ENCODE results near the gene TGFBR3L. TPM values are rescaled to one million over a fixed set of nuclear protein-coding genes. Genes with fewer than 3 reads are reported as not detected.

Gene TGFBR3L
- not detected for total RNA-seq

- no peak for DNase-seq
Observed at GRCh38 chr19:7914598-7915045, at the start of gene TGFBR3L. TSS of gene TGFBR3L (plus strand) at chr19:7914830.

DNA sequence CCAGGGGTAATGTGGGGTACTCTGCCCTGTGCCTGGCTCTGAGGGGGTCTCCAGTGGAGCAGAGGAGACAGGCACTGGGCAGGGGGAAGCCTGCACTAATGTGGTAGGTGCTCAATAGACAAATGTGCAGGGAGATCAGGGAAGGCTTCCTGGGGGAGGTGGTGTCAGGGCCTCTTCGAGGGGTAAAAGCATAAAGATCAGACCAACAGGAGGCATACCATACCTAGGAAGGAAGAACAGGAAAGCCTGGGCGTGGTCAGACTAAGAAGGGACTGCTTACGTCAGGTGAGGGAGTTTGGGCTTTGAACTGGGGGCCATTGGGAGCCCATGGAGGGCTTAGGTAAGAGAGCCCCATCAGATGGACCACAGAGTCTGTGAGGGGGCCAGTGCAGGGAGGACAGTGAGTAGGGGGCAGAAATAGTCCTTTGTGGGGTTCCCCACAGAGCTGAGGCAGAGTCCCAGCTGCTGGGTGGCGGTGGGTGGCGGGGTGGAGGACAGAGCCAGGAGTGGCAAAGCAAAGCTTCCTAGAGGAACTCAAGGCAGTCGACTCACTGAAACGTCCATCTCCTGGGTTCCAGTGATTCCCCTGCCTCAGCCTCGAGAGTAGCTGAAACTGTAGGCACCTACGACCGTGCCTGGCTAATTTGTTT, 49.2 kb upstream of the TGFBR3L start:
- no peak for DNase-seq

DNA sequence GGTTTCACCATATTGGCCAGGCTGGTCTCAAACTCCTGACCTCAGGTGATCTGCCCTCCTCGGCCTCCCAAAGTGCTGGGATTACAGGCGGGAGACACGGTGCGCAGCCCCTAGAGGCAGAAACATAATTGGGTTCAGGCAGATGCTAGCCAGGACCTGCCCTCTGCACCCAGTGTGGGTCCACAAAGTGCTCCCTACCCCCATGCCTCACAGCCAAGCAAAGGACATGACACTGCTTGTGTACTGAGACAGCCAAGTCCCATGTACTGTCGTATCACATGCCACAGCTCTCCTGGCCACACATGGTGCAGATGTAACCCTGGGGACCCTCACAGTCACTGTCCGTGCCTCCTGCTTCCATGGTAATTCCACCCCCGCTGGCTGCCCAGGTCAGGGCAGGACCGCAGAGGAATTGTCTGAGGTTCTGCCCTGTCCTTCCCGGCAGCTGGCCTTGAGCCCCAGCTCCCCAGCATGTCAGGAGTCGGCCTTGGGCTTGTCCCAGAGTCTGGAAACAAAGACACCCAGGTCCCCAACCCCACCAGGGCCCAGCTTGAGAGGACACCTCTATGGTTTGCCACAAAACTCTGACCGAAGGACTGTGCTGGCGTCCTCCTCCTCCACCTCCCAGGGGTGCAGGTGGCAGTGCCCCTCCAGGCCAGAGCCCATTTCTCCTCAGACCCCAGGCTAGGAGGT, 48.1 kb upstream of the TGFBR3L start:
- no peak for DNase-seq

- no peak for DNase-seq
Observed at GRCh38 chr19:7867092-7867844, 47.4 kb upstream of the TGFBR3L start.

DNA sequence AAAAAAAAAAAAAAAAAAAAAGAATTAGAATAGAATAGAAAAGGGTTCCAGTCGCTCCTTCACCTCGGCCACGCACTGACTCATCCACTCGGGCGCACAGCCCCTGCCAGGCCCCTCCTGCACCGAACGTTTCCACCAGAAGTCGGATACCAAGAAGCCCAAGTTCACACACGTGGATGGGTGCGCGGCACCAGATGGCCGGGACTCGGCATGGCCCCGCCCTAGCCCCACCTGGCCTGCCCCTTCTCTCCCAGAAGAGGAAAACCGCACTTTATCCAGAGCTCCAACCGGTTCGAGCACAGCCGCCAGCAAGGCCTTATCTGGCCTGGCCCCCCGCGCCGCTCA, 46.3 kb upstream of the TGFBR3L start:
- no peak for DNase-seq

DNA sequence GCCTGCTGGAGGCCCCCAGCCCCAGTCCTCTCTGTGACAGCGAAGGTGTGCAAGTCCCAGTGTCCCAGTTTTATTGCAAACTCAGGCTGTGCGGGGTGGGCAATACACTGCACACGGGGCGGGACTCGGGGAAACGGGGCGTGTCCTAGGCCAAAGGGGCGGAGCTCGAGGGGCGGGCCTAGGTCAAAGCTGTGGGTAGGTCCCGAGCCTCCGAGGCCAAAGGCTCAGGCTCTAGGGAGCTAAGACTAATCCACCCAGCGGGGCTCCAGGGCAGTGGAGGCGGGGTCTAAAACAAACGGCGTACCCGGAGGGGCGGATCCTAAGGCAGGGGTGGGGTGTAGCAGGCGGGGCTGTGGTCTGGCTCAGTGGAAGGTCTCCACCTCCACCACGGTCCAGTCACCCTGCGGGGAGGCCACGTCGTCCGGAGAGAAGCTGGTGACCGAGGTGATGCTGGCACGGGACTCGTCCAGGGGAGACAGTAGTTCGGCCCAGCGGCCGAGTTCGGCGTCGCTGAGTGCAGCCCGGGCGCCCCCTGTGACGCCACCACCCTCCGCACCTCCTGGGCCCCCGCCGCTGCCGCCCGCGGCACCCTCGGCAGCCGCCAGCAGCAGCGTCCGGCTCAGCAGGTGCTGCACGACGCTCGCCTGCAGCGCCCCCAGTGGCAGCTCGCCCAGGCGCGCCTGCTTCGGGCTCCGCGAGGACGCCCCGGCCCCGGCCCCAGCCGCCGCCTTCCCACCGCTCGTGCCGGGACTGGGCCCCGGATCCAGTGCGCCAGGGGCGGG, 45.8 kb upstream of the TGFBR3L start:
- peak; percentile 90 for DNase-seq

DNA sequence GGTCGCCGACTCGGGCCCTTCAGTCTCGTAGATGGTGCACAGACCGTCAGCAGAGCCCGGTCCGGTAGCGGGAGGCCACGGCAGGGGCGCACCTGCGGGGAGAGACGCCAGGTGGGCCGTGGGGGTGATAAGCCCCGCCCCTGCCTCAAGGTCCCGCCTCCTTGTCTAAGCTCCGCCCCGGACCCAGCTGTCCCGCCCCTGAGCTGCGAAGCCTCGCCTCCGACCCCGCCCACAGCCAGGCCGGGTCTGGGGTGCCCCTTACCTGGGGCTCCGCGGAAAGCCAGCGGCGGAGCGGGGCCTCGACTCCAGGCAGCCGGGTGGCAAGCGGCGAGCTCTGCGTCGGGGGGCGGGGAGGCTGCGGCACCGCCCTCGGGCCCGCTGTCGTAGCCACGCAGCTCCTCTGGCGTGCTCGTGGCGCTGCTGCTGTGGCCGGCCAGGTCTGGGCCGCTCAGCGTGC, 45.1 kb upstream of the TGFBR3L start:
- DNase-seq = peak; percentile 77

GRCh38 chr19:7869910-7870511, 44.6 kb upstream of the TGFBR3L start:
- DNase-seq = peak; percentile 77

DNA sequence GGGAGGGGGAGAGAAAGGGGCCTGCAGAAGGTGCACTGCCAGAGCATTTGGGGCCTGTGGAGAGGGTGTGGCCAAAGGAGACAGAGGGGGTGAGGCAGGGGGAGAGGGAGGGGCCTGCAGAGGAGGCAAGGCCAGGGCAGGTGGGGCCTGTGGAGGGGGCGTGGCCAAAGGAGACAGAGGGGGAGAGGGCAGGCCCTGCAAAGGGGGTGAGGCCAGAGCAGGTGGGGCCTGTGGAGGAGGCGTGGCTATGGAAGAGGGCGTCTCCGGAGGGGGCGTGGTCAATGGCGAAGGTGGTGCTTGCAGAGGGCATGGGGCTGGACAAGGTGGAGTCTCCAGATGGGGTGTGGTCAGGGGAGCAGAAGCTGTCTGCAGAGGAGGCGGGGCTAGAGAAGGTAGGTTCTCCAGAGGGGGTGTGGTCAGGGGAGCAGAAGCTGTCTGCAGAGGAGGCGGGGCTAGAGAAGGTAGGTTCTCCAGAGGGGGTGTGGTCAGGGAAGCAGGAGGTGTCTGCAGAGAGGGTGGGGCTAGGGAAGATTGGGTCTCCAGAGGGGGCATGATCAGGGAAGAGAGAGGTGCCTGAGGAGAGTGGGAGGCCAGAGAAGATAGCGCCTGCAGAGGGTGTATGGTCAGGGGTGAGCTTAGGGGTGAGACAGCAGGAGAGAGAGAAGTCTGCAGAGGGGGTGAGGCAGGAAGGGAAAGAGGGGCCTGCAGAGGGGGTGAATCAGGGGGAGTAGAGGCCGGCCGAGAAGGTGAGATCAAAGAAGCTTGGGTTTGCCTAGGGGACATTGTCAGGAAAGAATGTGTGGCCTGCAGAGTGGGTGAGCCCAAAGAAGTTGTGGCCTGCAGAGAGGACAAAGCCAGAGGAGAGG, 43.8 kb upstream of the TGFBR3L start:
- DNase-seq = peak; percentile 76

GRCh38 chr19:7871437-7872305, 43.0 kb upstream of the TGFBR3L start:
- DNase-seq = peak; percentile 88

- no peak for DNase-seq
Observed at GRCh38 chr19:7872306-7873204, 42.1 kb upstream of the TGFBR3L start.

DNA sequence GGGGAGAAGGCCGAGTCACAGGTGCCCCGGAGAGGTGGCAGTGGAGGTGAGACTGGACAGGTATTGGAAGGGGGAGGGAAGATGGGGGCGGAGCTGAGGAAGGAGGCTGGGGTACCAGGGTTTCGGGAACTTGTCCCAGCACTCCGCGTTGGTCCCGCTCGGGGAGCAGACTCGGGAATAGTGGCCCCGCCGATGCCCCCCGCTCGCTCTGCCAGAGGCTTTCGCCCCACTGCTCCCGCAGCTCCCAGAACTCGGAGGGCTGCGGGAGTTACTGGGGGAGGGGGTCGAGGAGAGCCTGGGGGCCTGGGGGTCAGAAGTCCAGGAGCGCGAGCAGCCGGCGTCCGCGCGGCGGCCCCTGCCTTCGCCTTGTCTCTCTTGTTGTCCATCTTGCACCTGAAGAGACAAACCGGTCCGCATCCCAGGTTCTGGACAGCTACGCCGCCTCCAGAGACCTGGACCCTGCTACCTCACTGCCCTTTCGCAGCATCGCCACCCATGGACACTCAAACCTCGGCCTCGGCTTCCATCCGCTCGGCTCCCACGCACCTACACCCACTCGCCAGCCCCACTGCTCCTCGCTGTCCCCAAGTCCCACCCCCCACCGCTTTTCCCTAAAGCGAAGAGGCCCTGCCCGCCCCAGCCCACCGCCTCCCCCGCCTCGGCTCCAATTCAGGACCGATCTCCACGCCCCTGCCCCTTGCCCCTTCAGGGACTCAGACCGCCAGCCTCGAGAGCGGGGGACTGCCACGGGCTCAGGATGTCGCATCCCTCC, 41.1 kb upstream of the TGFBR3L start:
- no peak for DNase-seq

DNA sequence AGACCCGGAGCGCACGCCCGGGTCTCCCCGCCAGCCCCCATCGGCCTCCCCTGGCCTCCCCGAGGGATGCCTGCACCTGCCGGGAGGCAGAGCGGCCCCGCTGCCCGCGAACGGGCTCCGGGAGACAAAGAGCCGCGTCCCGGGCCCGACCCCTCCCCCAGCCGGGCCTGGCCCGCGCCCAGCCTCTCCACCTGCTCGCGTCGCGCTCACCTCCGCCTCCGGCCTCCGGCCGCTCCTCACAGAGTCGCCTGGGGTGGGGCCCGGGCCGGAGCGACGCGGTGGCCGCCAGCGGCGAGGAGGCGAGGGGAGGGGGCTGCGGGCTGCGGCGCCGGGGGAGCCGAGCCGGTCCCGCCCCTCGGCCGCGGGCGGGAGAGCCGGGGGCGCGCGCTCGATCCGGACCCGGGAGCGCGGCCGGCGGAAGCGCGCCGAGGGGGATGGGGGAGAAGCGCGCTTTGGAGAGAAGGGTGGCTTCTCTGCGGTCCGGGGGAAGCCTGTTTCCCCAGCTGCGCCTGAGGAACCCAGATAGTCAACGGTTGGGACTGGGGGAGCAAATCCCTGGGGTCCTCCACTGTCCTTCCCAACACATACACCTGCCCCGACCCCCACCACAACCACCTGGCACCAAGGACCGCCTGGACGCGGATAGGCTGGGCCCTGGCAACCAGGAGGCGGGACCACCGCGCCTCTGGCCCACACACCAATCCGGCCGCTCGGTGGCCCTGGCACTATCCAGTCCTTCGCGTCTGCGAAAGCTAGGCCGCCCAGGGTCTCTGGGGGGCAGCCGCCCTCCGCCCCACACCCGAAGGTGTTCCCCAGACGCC, 40.3 kb upstream of the TGFBR3L start, which contains the start of gene PRR36:
Gene PRR36 (minus strand): TSS at position 315 of the 821 bp plus-strand sequence. CDS start 701 bp downstream, outside the sequence.
- peak; percentile 57 for DNase-seq

- DNase-seq = no peak
Observed at GRCh38 chr19:7874897-7875273, 39.7 kb upstream of the TGFBR3L start.

DNA sequence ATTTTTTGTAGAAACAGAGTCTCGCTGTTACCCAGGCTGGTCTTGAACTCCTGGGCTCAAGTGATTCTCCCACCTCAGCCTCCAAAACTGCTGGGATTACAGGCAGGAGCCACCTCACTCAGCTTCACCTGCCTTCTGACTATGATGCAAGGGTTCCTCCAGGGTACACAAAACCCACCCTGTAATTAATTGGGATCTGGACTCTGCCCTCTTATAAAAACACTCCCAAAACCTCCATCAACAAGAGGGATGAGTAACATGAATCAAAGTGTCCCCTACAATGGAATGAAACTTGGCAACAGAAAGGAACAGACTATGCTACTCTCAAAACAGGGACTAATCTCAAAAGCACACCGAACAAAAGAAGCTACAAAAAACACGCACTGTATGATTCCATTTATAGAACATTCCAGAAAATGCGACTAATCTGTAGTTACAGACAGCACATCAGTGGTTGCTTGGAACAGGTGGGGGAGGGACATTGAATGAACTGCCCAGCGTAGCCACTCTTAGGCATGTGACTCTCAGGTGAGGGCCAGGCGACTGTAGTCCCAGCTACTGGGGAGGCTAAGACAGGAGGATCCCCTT, 37.3 kb upstream of the TGFBR3L start:
- DNase-seq = no peak

- DNase-seq = peak; percentile 80
Observed at GRCh38 chr19:7879111-7879807, 35.4 kb upstream of the TGFBR3L start.
